ENCODE data around the gene INAFM1.
"Not testable (repeated sequence)": the region's sequence is repeated elsewhere in the genome, so short reads cannot be mapped to it uniquely, and the experiment has no call there.

Gene INAFM1

DNA sequence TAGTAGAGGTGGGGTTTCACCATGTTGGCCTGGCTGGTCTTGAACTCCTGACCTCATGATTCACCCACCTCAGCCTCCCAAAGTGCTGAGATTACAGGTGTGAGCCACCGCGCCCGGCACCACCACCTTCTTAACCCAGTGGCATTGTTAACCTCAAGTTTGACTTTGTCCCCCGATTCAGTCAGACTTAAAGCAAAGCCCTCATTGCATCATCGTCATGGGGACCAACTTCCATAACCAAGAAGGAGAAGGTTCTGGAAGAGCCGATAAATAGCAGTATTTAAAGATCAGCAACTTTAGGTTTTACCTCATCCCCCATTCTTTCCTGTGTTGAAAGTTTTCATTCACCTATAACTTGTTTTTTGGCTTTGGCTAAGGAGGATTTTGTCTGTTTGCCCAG lies 6.7 kb upstream of the INAFM1 start:
- no peak for DNase-seq (ENCODE audit: low read depth)

DNA sequence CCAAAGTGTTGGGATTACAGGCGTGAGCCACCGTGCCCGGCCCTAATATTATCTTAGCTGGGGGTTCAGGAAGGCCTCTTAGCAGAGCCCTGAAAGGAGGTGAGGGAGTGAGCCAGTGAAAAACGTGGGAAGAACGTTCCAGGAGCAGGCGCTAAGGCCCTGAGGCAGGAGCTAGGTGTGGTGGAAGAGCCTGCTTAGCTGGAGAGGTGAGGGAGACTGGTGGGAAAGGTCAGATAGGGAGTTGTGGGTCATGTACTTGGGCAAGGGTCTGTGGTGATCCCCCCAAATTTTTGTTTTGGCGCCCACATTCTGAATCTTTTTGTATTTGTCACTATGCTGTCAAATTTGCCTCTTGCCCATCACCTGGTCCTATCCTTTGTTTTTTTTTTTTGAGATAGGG lies 5.1 kb upstream of the INAFM1 start:
- DNase-seq (ENCODE audit: low read depth) = no peak

DNA sequence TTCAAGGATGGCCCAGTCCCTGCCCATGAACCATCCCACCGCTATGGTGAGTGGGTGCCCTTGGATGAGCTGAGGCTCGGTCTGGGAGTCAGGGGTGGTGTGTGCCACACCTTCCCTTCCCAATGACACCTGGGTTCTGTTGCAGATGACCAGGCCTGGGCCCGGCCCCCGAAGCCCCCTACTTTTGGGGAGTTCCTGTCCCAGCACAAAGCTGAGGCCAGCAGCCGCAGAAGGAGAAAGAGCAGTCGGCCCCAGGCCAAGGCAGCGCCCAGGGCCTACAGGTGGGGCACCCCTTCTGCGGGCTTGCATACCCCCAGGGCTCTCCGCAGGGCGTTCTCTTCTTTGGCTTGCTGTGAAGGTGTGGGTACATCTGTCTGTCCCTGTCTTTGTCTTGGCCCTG lies 4.3 kb upstream of the INAFM1 start:
- no peak for DNase-seq (ENCODE audit: low read depth)

DNA sequence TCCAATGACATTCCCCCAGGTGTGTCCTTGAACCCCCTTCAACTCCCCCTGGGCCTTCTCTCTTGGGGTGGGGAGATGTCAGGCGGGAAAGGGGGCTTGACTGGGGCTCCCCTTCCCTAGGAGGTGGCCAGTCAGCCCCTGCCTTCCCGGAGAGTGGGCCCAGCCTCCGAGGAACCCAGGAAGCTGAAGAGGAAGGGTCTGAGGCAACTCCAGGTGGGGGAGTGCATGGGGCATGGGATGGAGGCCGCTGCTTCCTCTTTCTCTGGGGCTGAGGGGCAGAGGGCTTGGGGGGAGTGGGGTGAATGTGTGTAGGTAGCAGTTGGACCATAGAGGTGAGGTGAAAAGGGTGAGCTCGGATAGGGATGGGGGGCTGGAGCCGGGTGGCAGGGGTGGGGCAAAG lies 2.7 kb upstream of the INAFM1 start:
- no peak for DNase-seq (ENCODE audit: low read depth)

DNA sequence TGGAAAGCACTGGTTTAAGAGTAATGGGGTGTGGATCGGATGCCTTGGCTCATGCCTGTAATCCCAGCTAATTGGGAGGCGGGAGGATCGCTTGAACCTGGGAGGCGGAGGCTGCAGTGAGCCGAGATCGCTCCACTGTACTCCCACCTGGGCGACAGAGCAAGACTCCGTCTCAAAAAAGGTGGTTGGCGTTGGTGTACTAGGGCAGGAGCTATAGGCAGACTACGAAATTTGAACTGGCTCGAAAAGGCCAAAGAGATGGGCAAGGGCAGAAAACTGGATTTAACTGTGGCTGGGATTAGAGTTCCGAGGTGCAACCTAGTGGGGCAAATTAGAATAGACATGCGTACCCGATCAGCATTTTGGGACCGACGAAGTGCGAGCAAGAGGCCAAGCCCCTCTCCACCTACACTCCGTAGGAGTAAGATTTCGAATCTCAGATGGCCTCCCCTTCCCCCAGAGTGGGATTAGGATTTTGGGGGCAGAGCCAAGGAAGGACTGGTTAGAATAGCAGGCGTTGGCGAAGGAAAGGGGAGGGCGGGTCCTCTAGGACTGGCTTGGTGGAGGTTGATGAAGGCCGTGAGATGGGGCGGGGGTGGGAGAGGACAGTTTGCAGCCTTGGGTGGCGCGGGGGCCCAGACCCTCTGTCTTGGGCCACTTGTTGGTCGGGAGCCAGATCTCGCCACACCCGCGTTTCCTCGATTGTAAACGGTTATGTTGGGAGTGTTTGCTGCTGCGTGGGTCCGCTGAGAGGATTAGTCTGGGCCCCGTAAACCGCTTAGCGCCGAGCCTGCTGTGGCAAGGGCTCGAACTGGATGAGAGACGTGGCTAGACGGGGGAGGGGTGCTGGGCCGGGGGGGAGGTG lies 2.0 kb upstream of the INAFM1 start:
- DNase-seq (ENCODE audit: low read depth) = no peak

GRCh38 chr19:47273313-47274070 lies 1.2 kb upstream of the INAFM1 start:
- DNase-seq (ENCODE audit: low read depth) = peak; percentile 96

GRCh38 chr19:47274891-47275761 lies 441 bp downstream of the INAFM1 start:
- no peak for DNase-seq (ENCODE audit: low read depth)

DNA sequence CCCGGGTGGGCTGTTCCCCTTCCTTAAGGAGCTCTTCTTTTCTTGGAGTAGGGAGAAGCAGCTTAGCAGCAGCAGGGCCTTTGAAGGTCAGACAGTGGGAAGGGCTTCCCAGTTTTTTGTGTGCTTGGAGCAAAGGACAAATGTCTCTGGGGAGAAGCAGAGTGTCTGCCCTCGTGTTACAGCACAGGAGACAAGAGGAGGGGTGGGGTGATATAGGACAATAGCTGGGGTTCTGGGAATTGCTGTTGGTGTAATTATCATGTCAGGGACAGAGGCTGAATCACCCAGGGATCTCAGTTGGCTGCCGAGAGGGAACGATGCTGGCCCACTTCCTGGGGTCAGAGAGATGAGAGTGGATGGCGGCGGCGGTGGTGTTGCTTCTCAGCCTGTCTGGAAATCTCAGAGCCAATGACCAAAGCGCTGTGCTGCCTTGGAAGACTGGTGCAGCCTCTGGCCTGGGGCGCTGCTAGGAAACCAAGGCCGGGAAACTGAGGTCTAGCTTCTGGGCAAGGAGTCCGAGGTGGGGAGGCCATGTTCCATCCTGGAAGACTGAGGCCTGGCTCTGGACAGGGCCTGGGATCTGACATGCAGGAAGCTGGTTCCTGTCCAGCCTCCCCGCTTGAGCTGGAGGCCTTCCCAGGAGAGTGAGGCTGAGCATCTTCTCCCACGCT lies 1.2 kb downstream of the INAFM1 start:
- DNase-seq (ENCODE audit: low read depth) = peak; percentile 62

- DNase-seq (ENCODE audit: low read depth) = not testable (repeated sequence)
Measured at GRCh38 chr19:47276513-47276912, 1.8 kb downstream of the INAFM1 start.

- no peak for DNase-seq (ENCODE audit: low read depth)
Measured at GRCh38 chr19:47280183-47280797, 5.6 kb downstream of the INAFM1 start.

DNA sequence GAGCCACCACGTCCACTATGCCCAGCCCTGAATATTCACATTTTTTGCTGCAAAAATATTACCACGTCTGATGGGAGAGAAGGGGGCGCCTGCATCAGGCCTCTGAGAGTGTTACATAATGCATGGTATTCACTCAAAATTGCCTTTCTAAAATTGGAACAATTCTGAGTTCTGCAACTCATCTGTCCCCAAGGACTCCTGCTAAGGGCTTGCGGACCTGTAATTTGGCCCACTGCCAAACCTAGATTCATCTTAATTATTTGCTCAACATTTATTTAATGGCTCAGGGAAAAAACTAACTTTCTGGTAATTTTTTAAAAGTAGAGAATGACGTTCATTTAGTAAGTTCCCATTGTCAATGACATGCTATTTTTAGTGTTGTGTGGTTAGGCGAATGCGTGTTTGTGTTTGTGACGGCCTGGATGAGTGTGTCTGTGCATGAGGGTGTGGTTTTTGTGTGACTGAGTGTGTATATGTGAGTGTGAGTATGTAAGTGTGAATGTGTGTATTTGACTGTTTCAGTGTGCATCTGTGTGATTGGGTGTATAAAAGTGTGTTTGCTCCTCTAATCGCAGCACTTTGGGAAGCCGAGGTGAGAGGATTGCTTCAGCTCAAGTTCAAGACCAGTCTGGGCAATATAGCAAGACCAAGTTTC lies 8.8 kb downstream of the INAFM1 start:
- DNase-seq (ENCODE audit: low read depth) = no peak

GRCh38 chr19:47284324-47284899 lies 9.7 kb downstream of the INAFM1 start:
- peak; percentile 50 for DNase-seq (ENCODE audit: low read depth)

DNA sequence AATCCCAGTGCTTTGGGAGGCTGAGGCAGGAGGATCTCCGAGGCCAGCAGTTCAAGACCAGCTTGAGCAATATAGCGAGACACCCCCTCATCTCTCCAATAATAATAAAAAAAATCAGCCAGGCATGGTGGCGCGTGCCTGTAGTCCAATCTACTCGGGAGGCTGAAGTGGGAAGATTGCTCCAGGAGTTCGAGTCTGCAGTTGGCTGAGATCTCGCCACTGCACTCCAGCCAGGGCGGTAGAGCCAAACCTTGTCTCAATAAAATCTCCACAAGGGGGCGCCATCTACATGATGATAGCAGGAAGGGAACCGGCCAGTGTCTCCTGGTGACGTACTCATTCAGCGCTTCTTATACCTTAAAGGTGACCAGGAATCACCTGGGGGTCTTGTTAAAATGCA lies 21.4 kb downstream of the INAFM1 start:
- DNase-seq (ENCODE audit: low read depth) = peak; percentile 63

- DNase-seq (ENCODE audit: low read depth) = not testable (repeated sequence)
Measured at GRCh38 chr19:47300867-47301266, 26.2 kb downstream of the INAFM1 start.

DNA sequence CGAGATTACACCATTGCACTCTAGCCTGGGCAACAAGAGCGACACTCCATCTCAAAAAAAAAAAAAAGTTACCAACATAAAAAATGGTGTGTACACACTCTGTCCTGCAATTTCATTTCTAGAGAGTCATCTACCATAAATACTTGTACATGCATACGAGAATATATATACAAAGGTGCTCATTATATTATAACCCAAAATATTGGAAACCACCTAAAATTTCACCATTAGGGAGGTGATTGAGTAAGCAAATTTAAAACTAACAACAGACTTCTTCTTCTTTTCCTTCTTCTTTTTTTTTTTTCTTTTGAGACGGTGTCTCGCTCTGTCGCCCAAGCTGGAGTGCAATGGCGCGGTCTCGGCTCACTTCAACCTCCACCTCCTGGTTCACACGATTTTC lies 27.6 kb downstream of the INAFM1 start:
- no peak for DNase-seq (ENCODE audit: low read depth)

DNA sequence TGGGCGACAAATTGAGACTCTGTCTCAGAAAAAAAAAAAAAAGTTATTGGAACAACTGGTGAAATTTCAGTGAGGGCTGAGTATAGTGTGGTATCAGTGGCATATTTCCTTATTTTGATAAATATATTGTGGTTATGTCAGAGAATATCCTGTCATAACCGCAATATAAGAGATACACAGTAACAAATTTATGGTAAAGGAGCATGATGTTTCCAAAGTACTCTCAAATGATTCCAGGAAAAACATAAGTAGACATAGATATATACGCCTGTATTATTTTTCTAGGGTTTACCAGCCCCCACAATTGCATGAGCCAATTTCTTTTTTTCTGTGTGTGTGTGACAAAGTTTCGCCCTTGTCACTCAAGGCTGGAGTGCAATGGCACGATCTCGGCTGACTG lies 29.3 kb downstream of the INAFM1 start:
- DNase-seq (ENCODE audit: low read depth) = no peak

DNA sequence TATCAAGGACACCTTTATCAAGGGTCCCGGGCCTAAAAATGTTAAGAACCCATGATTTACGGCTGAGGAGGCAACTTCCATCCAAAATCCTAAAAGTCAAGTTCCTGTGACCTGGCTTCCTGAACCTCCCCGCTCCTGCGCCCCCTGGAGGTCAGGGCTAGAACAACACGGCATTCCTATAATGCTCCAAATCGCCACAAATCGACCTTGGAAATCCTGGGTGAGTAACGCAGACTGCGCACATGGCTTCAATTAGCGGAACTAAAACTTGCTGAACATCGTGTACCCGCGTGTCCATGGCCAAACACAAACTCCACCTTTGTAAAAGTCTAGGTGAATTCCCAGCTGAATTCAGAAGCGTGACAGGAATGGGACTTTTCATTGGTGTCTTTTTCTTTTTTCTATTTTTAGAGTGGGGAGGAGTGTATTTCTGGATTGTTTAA lies 30.6 kb downstream of the INAFM1 start:
- peak; percentile 99 for DNase-seq (ENCODE audit: low read depth)

DNA sequence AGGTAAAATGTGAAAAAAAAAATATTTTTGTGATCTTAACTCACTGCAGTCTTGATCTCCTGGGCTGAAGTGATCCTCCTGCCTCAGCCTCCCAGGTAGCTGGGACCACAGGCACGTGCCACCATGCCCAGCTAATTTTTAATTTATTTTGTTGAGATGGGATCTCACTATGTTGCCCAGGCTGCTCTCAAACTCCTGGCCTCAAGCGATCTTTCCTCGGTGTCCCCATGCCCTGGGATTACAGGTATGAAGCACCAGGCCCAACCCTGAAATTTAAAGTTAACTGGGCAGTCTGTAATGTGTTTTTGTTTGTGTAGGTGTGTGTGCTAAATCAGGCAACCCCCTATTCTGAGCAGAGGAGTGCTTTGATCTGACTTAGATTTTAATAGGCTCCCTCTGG lies 31.6 kb downstream of the INAFM1 start:
- no peak for DNase-seq (ENCODE audit: low read depth)

GRCh38 chr19:47309038-47309437 lies 34.4 kb downstream of the INAFM1 start:
- DNase-seq (ENCODE audit: low read depth) = peak; percentile 89

DNA sequence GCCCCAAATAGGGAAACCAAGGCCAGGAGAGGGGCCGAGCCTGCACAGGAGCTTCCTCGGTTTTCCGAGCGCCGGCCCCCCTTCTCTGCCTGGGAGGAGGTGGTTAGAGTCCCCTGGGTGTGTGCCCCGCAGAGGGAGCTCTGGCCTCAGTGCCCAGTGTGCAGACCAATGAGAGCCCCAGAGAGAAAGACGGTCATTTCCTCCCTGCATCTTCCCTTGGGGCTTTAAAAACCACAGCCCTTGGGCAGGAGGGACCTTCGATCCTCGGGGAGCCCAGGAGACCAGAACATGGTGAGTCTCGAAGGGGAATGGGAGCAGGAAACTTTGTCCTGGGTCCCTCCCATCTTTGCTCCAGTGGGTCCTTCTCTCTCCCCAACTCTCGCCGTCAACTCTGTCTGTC lies 34.9 kb downstream of the INAFM1 start, which contains the start of gene C5AR1:
Gene C5AR1 (plus strand): TSS at position 254 of the 400 bp plus-strand sequence. CDS start 35 bp downstream, at position 289.
- peak; percentile 25 for DNase-seq (ENCODE audit: low read depth)
